Measurements from ENCODE around the gene ZNF503. TPM values are rescaled to one million over a fixed set of nuclear protein-coding genes. Genes with fewer than 3 reads are reported as not detected.

Gene ZNF503
- total RNA-seq = 7.8 and 11.9 TPM in 2 replicates

- TF ChIP-seq, protein P1, sequence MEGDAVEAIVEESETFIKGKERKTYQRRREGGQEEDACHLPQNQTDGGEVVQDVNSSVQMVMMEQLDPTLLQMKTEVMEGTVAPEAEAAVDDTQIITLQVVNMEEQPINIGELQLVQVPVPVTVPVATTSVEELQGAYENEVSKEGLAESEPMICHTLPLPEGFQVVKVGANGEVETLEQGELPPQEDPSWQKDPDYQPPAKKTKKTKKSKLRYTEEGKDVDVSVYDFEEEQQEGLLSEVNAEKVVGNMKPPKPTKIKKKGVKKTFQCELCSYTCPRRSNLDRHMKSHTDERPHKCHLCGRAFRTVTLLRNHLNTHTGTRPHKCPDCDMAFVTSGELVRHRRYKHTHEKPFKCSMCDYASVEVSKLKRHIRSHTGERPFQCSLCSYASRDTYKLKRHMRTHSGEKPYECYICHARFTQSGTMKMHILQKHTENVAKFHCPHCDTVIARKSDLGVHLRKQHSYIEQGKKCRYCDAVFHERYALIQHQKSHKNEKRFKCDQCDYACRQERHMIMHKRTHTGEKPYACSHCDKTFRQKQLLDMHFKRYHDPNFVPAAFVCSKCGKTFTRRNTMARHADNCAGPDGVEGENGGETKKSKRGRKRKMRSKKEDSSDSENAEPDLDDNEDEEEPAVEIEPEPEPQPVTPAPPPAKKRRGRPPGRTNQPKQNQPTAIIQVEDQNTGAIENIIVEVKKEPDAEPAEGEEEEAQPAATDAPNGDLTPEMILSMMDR (IDR thresholded peaks at IDR 0.05; ENCODE audit: insufficient read depth, low read depth, low read length) = no peak
- H3K4me3 ChIP-seq (ENCODE audit: low read depth, low read length) = peak within 1 kb of the TSS; percentile 92
- peak; percentile 95 for DNase-seq (ENCODE audit: low read depth)
Measured at GRCh38 chr10:75401569-75402485, at the start of gene ZNF503. TSS of gene ZNF503 (minus strand) at chr10:75401764. CDS start at chr10:75401419, 345 bp downstream.

GRCh38 chr10:75450644-75451640 is 49.4 kb upstream of the ZNF503 start:
- TF ChIP-seq, protein P1 (IDR thresholded peaks at IDR 0.05; ENCODE audit: insufficient read depth, low read depth, low read length) = no peak
- H3K4me3 ChIP-seq (ENCODE audit: low read depth, low read length) = no peak overlapping the region
- no peak for DNase-seq (ENCODE audit: low read depth)

DNA sequence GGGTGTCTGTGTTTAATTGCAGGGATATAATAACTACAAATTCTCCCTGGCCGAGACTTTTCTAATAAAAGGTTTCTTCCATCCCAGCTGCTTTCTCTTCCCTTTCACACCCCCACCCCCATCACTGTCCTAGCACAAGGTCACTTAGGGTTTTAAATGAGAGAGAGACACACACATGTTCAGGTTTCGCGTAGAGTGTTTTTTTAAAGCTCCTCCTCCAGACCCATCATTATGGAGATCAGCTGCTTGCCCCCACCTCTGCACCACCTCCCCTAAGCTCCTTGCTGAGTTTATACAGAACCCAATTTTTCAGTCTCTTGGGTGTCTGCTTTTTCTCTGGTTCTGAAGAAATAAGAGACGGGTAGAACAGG is 48.5 kb upstream of the ZNF503 start:
- H3K4me3 ChIP-seq (ENCODE audit: low read depth, low read length) = no peak overlapping the region
- TF ChIP-seq, protein P1 (IDR thresholded peaks at IDR 0.05; ENCODE audit: insufficient read depth, low read depth, low read length) = no peak
- no peak for DNase-seq (ENCODE audit: low read depth)

- TF ChIP-seq, protein P1 (IDR thresholded peaks at IDR 0.05; ENCODE audit: insufficient read depth, low read depth, low read length) = no peak
- DNase-seq (ENCODE audit: low read depth) = no peak
- H3K4me3 ChIP-seq (ENCODE audit: low read depth, low read length) = no peak overlapping the region
Measured at GRCh38 chr10:75449382-75450074, 48.0 kb upstream of the ZNF503 start.

GRCh38 chr10:75448166-75448565 is 46.6 kb upstream of the ZNF503 start:
- DNase-seq (ENCODE audit: low read depth) = no peak
- H3K4me3 ChIP-seq (ENCODE audit: low read depth, low read length) = no peak overlapping the region

More at GRCh38 chr10:75448166-75448565, 46.6 kb upstream of the ZNF503 start:
- TF ChIP-seq, protein P1 (IDR thresholded peaks at IDR 0.05; ENCODE audit: insufficient read depth, low read depth, low read length) = no peak

Measured in fibroblast of villous mesenchyme (primary cell).